NCI-H146 (cell line): ENCODE measurements around the gene RSL24D1.
"Not testable (repeated sequence)": the region's sequence is repeated elsewhere in the genome, so short reads cannot be mapped to it uniquely, and the experiment has no call there.

ENCODE experiments used
- DNase-seq: peaks from one replicate; lab custom pipeline; 2025; lab: John Stamatoyannopoulos, UW

The RSL24D1 gene

GRCh38 chr15:55204464-55204863 lies 7.7 kb upstream of the RSL24D1 start:
- no peak for DNase-seq

- DNase-seq = no peak
These were observed 5.5 kb upstream of the RSL24D1 start for GRCh38 chr15:55202206-55202605.

- no peak for DNase-seq
These were observed 2.0 kb upstream of the RSL24D1 start for GRCh38 chr15:55198706-55199105.

- DNase-seq = no peak
These were observed 978 bp upstream of the RSL24D1 start for GRCh38 chr15:55197719-55198118.

- no peak for DNase-seq
These were observed 593 bp upstream of the RSL24D1 start for GRCh38 chr15:55197362-55197705.

- no peak for DNase-seq
These were observed 745 bp downstream of the RSL24D1 start for GRCh38 chr15:55195996-55196395.

GRCh38 chr15:55194256-55194655 lies 2.5 kb downstream of the RSL24D1 start:
- DNase-seq = no peak

GRCh38 chr15:55186331-55186730 lies 10.4 kb downstream of the RSL24D1 start:
- no peak for DNase-seq

GRCh38 chr15:55183679-55184078 lies 13.1 kb downstream of the RSL24D1 start:
- DNase-seq = no peak

- DNase-seq = no peak
These were observed 17.6 kb downstream of the RSL24D1 start for GRCh38 chr15:55179141-55179540.

- no peak for DNase-seq
These were observed 26.4 kb downstream of the RSL24D1 start for GRCh38 chr15:55170361-55170760.

GRCh38 chr15:55168350-55168974 lies 28.3 kb downstream of the RSL24D1 start:
- peak; percentile 44 for DNase-seq

- DNase-seq = no peak
These were observed 32.5 kb downstream of the RSL24D1 start for GRCh38 chr15:55164284-55164683.

GRCh38 chr15:55151631-55152030 lies 45.1 kb downstream of the RSL24D1 start:
- peak; percentile 33 for DNase-seq

GRCh38 chr15:55143132-55143531 lies 53.6 kb downstream of the RSL24D1 start:
- DNase-seq = not testable (repeated sequence)

- DNase-seq = no peak
These were observed 62.8 kb downstream of the RSL24D1 start for GRCh38 chr15:55133972-55134371.

- DNase-seq = no peak
These were observed 64.1 kb downstream of the RSL24D1 start for GRCh38 chr15:55132672-55133071.
